NCI-H2107 treated with DMSO at 0.1 percent for 48 hours (cell line): ENCODE measurements around the gene RSBN1L.
A peak's percentile ranks its signal among the peaks of the same experiment; 100 is the strongest.
"Not testable (repeated sequence)": the region's sequence is repeated elsewhere in the genome, so short reads cannot be mapped to it uniquely, and the experiment has no call there.

Experiments used
- DNase-seq: peaks from one replicate; lab custom pipeline; 2025; ENCODE audit not compliant: unreplicated experiment; lab: John Stamatoyannopoulos, UW

Gene RSBN1L

GRCh38 chr7:77765906-77766800, 69.9 kb downstream of the RSBN1L start:
- DNase-seq: no peak

GRCh38 chr7:77766801-77767605, 70.7 kb downstream of the RSBN1L start:
- DNase-seq: no peak

- no peak for DNase-seq
Measured at GRCh38 chr7:77770316-77770715, 74.1 kb downstream of the RSBN1L start.

GRCh38 chr7:77771901-77772300, 75.6 kb downstream of the RSBN1L start:
- DNase-seq: no peak

GRCh38 chr7:77778535-77778934, 82.3 kb downstream of the RSBN1L start:
- DNase-seq: no peak

GRCh38 chr7:77782383-77782782, 86.1 kb downstream of the RSBN1L start:
- DNase-seq: no peak

GRCh38 chr7:77783111-77783510, 86.9 kb downstream of the RSBN1L start:
- no peak for DNase-seq

GRCh38 chr7:77783545-77783944, 87.3 kb downstream of the RSBN1L start:
- DNase-seq: peak; percentile 20

GRCh38 chr7:77784426-77784825, 88.2 kb downstream of the RSBN1L start:
- DNase-seq: not testable (repeated sequence)

- no peak for DNase-seq
Measured at GRCh38 chr7:77786018-77786417, 89.8 kb downstream of the RSBN1L start.

- no peak for DNase-seq
Measured at GRCh38 chr7:77786741-77787140, 90.5 kb downstream of the RSBN1L start.

GRCh38 chr7:77788327-77788902, 92.2 kb downstream of the RSBN1L start:
- no peak for DNase-seq

- peak; percentile 82 for DNase-seq
Measured at GRCh38 chr7:77791336-77791735, 95.1 kb downstream of the RSBN1L start.

GRCh38 chr7:77791956-77792355, 95.7 kb downstream of the RSBN1L start:
- DNase-seq: no peak

GRCh38 chr7:77794000-77794399, 97.7 kb downstream of the RSBN1L start:
- DNase-seq: no peak

- no peak for DNase-seq
Measured at GRCh38 chr7:77796109-77796508, 99.8 kb downstream of the RSBN1L start.

GRCh38 chr7:77796960-77797359, 100.7 kb downstream of the RSBN1L start:
- DNase-seq: no peak

- DNase-seq: no peak
Measured at GRCh38 chr7:77797734-77798393, 101.6 kb downstream of the RSBN1L start.

GRCh38 chr7:77798394-77799077, 102.3 kb downstream of the RSBN1L start, which contains the start of the genes PHTF2 and TMEM60:
TSS of gene PHTF2 (plus strand) at chr7:77798773.
TSS of gene TMEM60 (minus strand) at chr7:77798434. CDS start at chr7:77794373, 4,061 bp downstream.
- peak; percentile 100 for DNase-seq
